ENCODE results near the gene SGPL1.

SGPL1 gene

GRCh38 chr10:70893227-70894006 is 77.7 kb downstream of the SGPL1 start:
- Histone ChIP-seq H3K4me3 (replicated peaks; ENCODE audit: insufficient read depth, low read length) (no peak overlapping the region), H3K27ac (replicated peaks) (no peak overlapping the region), H3K27me3 (ENCODE audit: insufficient read depth, poor library complexity, severe bottlenecking) (no peaks in the 10 kb centered on the region)
- TF ChIP-seq CTCF (IDR thresholded peaks at IDR 0.05; ENCODE audit: insufficient read depth, low read length) = no peak
- no peak for TF ChIP-seq REST (IDR thresholded peaks at IDR 0.05; ENCODE audit: insufficient replicate concordance, low read depth)
- no peak for TF ChIP-seq POLR2AphosphoS5 (IDR thresholded peaks at IDR 0.05; ENCODE audit: low read depth)
- TF ChIP-seq SPI1 (IDR thresholded peaks at IDR 0.05; ENCODE audit: borderline replicate concordance, low read depth) = no peak
- no peak for TF ChIP-seq GABPA (IDR thresholded peaks at IDR 0.05; ENCODE audit: low read depth)
- DNase-seq (ENCODE audit: low read depth in 1 of 2, low spot score in 1 of 2) = no peak

DNA sequence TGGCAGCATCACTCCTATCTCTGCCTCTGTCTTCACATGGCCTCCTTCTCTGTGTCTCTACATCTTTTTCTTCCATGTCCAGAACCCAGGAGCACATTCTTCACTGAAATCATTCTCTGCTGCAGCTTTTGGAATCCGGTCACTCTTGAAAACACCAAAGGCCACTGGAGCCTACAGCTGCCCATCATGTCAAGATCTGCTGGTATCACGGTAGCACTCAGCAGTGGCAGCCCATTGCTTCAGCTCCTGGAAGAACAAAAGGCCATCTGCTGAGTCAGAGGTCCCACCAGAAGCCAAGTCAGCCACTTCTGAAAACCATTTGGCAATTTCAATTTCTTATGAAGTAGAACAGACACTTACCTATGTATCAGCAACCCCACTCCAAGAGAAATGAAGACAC is 78.7 kb downstream of the SGPL1 start:
- no peak for DNase-seq (ENCODE audit: low read depth in 1 of 2, low spot score in 1 of 2)
- Histone ChIP-seq H3K27me3 (ENCODE audit: insufficient read depth, poor library complexity, severe bottlenecking) (no peaks in the 10 kb centered on the region), H3K4me3 (replicated peaks; ENCODE audit: insufficient read depth, low read length) (no peak overlapping the region), H3K27ac (replicated peaks) (no peak overlapping the region)
- no peak for TF ChIP-seq REST (IDR thresholded peaks at IDR 0.05; ENCODE audit: insufficient replicate concordance, low read depth)
- no peak for TF ChIP-seq POLR2AphosphoS5 (IDR thresholded peaks at IDR 0.05; ENCODE audit: low read depth)
- no peak for TF ChIP-seq CTCF (IDR thresholded peaks at IDR 0.05; ENCODE audit: insufficient read depth, low read length)
- TF ChIP-seq GABPA (IDR thresholded peaks at IDR 0.05; ENCODE audit: low read depth) = no peak
- no peak for TF ChIP-seq SPI1 (IDR thresholded peaks at IDR 0.05; ENCODE audit: borderline replicate concordance, low read depth)

- Histone ChIP-seq H3K27ac (replicated peaks) (no peak overlapping the region), H3K27me3 (ENCODE audit: insufficient read depth, poor library complexity, severe bottlenecking) (no peaks in the 10 kb centered on the region), H3K4me3 (replicated peaks; ENCODE audit: insufficient read depth, low read length) (no peak overlapping the region)
- DNase-seq (ENCODE audit: low read depth in 1 of 2, low spot score in 1 of 2) = no peak
- no peak for TF ChIP-seq REST (IDR thresholded peaks at IDR 0.05; ENCODE audit: insufficient replicate concordance, low read depth)
- no peak for TF ChIP-seq SPI1 (IDR thresholded peaks at IDR 0.05; ENCODE audit: borderline replicate concordance, low read depth)
- TF ChIP-seq CTCF (IDR thresholded peaks at IDR 0.05; ENCODE audit: insufficient read depth, low read length) = no peak
- no peak for TF ChIP-seq GABPA (IDR thresholded peaks at IDR 0.05; ENCODE audit: low read depth)
- TF ChIP-seq POLR2AphosphoS5 (IDR thresholded peaks at IDR 0.05; ENCODE audit: low read depth) = no peak
These were observed 80.8 kb downstream of the SGPL1 start for GRCh38 chr10:70896551-70896950.
